A549 (cell line): ENCODE results near the gene MUC2.

Experiments
- MAZ ChIP-seq: fragments of 150-350 bp; IDR thresholded peaks from 2 replicates; pipeline ENCODE4 v1.6.1; 2014; ENCODE audit warnings: antibody characterized with exemption, low read depth, low read length, borderline replicate concordance
- PBX3 ChIP-seq: IDR thresholded peaks from 2 replicates; pipeline ENCODE4 v1.6.1; 2012
- TF ChIP-seq, protein P1 (sequence below): fragments of >200 bp; sonication (Bioruptor Twin); formaldehyde crosslinking; IDR thresholded peaks from 3 replicates; pipeline ENCODE4 v1.5.1; 2016

GRCh38 chr11:1078191-1078601 lies 3.5 kb downstream of the MUC2 start:
- TF ChIP-seq, protein P1, sequence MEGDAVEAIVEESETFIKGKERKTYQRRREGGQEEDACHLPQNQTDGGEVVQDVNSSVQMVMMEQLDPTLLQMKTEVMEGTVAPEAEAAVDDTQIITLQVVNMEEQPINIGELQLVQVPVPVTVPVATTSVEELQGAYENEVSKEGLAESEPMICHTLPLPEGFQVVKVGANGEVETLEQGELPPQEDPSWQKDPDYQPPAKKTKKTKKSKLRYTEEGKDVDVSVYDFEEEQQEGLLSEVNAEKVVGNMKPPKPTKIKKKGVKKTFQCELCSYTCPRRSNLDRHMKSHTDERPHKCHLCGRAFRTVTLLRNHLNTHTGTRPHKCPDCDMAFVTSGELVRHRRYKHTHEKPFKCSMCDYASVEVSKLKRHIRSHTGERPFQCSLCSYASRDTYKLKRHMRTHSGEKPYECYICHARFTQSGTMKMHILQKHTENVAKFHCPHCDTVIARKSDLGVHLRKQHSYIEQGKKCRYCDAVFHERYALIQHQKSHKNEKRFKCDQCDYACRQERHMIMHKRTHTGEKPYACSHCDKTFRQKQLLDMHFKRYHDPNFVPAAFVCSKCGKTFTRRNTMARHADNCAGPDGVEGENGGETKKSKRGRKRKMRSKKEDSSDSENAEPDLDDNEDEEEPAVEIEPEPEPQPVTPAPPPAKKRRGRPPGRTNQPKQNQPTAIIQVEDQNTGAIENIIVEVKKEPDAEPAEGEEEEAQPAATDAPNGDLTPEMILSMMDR: no peak
- TF ChIP-seq MAZ: no peak
- TF ChIP-seq PBX3: no peak
